H1 (cell line): ENCODE results near the gene S100A4. TPM values are rescaled to one million over a fixed set of nuclear protein-coding genes. Genes with fewer than 3 reads are reported as not detected.

ENCODE experiments used
- EP300 ChIP-seq, 2 experiments: IDR thresholded peaks; 1 replicate in 1 of 2; 2 replicates in 1 of 2; pipeline ENCODE4 v1.6.1; 2011 to 2012; ENCODE audit warnings: low read depth in 2 of 2, low read length in 2 of 2, mild to moderate bottlenecking in 2 of 2, borderline replicate concordance in 1 of 2, inconsistent platforms in 1 of 2, moderate library complexity in 1 of 2
- POLR2AphosphoS5 ChIP-seq: IDR thresholded peaks from 2 replicates; pipeline ENCODE4 v1.6.1; 2011; ENCODE audit warnings: low read depth, low read length
- SP4 ChIP-seq: IDR thresholded peaks from 2 replicates; pipeline ENCODE4 v1.6.1; 2012; ENCODE audit warnings: low read length, inconsistent platforms
- polyA plus RNA-seq, 7 experiments: library from polyadenylated mRNA; depleted of rRNA in 3 of 7; stranded (reverse) in 5 of 7; unstranded in 2 of 7; fragments of >200 nt in 5 of 7; fragments of 200-250 nt in 2 of 7; gene quantifications; 1 replicate in 5 of 7; 2 replicates in 1 of 7; 4 replicates in 1 of 7; pipeline versions ENCODE4 v1.2.1 to v1.2.3, GENCODE V29; 2011 to 2013; ENCODE audit warnings: missing spikeins in 2 of 7, mixed read lengths in 2 of 7
- total RNA-seq: library from RNA; stranded (reverse); fragmentation: NEBNext Ultra II Directional; extraction: Animal tissue kit (Norgen Biotek cat#: 25700); gene quantifications from 2 replicates; pipeline ENCODE4 v1.2.1, GENCODE V29; 2021

The S100A4 gene
- total and polyA plus RNA-seq, 2 of the 8 experiments (the other 6 are each of a cell fraction or from before 2014, with no cell fraction given), result 36.3 to 85.4 TPM

DNA sequence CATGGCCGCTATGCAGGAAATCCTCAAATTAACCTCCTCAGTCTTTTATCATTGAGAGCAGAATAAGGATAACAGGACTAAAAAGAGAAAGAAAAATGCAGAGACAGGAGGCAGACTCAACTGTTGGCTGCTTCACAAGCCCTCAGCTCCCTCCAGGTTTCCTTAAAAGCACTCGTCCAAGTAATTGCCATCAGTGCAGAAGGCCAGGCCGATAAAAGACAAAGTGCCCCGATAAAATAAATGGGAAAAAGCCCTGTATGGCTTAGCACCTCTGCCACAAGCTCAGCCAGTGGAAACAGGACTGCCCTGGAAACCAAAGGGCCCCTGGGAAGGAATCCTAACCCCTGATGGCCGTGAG lies 17.9 kb downstream of the S100A4 start (continued):
- TF ChIP-seq SP4 (no peak), POLR2AphosphoS5 (no peak), EP300 (IDR thresholded peaks at IDR 0.05; ENCODE audit: borderline replicate concordance in 1 of 2, low read depth in 2 of 2, low read length in 2 of 2) (no peak)
